A673 (cell line): Measurements from ENCODE around the gene ANKRD44. TPM values are rescaled to one million over a fixed set of nuclear protein-coding genes. Genes with fewer than 3 reads are reported as not detected.

Experiments
- BruUV-seq: library from RNA; stranded (reverse); fragments of 400-500 nt; replicated peaks from 2 replicates; lab custom pipeline; 2021; lab: Mats Ljungman, UMichigan
- CTCF ChIA-PET: fragments of 300-600 bp; sonication (Branson Sonifier 250); formaldehyde crosslinking; loops from one replicate; lab custom pipeline; 2022; ENCODE audit warnings: antibody characterized with exemption; lab: Charles Lee
- POLR2A ChIA-PET: fragments of 300-600 bp; sonication (Branson Sonifier 250); formaldehyde crosslinking; loops from one replicate; lab custom pipeline; 2022; ENCODE audit warnings: antibody characterized with exemption; ENCODE audit not compliant: low non-redundant PET; lab: Charles Lee
- DNase-seq: peaks from one replicate; pipeline ENCODE4 v3.0.0-alpha.2; 2015; ENCODE audit warnings: low spot score
- H3K27ac ChIP-seq: fragments of 200-600 bp; sonication (generic); 2 replicates; pipeline ENCODE4 v1.5.1; 2016; ENCODE audit warnings: mixed run types, low read depth, mild to moderate bottlenecking, mixed read lengths, antibody characterized with exemption, low read length; ENCODE audit not compliant: poor library complexity, severe bottlenecking
- H3K27me3 ChIP-seq: fragments of 200-600 bp; sonication (generic); replicated peaks from 2 replicates; pipeline ENCODE4 v1.6.1; 2017; ENCODE audit warnings: mixed run types, low read depth, mild to moderate bottlenecking, mixed read lengths, antibody characterized with exemption, low read length; ENCODE audit not compliant: insufficient read depth, poor library complexity
- H3K36me3 ChIP-seq: fragments of 200-600 bp; sonication (generic); 2 replicates; pipeline ENCODE4 v1.6.1; 2016; ENCODE audit warnings: mixed run types, mild to moderate bottlenecking, mixed read lengths, antibody characterized with exemption, low read length; ENCODE audit not compliant: insufficient read depth, poor library complexity, severe bottlenecking
- H3K4me1 ChIP-seq: fragments of 200-600 bp; sonication (generic); 2 replicates; pipeline ENCODE4 v1.6.1; 2017; ENCODE audit warnings: mixed run types, mild to moderate bottlenecking, mixed read lengths, antibody characterized with exemption, low read length; ENCODE audit not compliant: insufficient read depth, poor library complexity, severe bottlenecking
- H3K4me3 ChIP-seq: fragments of 200-600 bp; sonication (generic); 2 replicates; pipeline ENCODE4 v1.5.1; 2016; ENCODE audit warnings: low read depth, mixed run types, mild to moderate bottlenecking, mixed read lengths, low read length; ENCODE audit not compliant: poor library complexity, severe bottlenecking
- H3K9me3 ChIP-seq: fragments of 200-600 bp; sonication (generic); 2 replicates; pipeline ENCODE4 v1.6.1; 2016; ENCODE audit warnings: mixed run types, low read depth, mild to moderate bottlenecking, mixed read lengths, antibody characterized with exemption, low read length; ENCODE audit not compliant: poor library complexity, severe bottlenecking
- CTCF ChIP-seq: fragments of 300-800, 200-600 bp; sonication (generic); conservative IDR thresholded peaks from 2 replicates; pipeline ENCODE4 v1.5.1; 2017; ENCODE audit warnings: low read depth, mild to moderate bottlenecking, antibody characterized with exemption, low read length, moderate library complexity, mixed read lengths
- EZH2 ChIP-seq: fragments of 200-600 bp; sonication (generic); IDR thresholded peaks from 2 replicates; pipeline ENCODE4 v1.6.1; 2017; ENCODE audit warnings: borderline replicate concordance, low read depth, mild to moderate bottlenecking, mixed read lengths, antibody characterized with exemption, low read length; ENCODE audit not compliant: poor library complexity, severe bottlenecking
- intact Hi-C: fragments of 100-400 bp; cut with micrococcal nuclease; formaldehyde crosslinking; loops from one replicate; pipeline ENCODE4 v1.10.0; 2022; ENCODE audit not compliant: unreplicated experiment
- total RNA-seq: library from RNA; stranded (reverse); gene quantifications from 2 replicates; pipeline ENCODE4 v1.2.3, GENCODE V29; 2021

The ANKRD44 gene
- total RNA-seq, 1 experiment from 2014 or later: 17.0 TPM

- Histone ChIP-seq H3K9me3 (no peaks in the 10 kb centered on the region), H3K4me3 (no peak overlapping the region), H3K4me1 (no peaks in the 10 kb centered on the region), H3K36me3 (no peaks in the 10 kb centered on the region), H3K27me3 (no peaks in the 10 kb centered on the region), H3K27ac (no peak overlapping the region)
- DNase-seq: no peak
- no peak for TF ChIP-seq CTCF
- no peak for TF ChIP-seq EZH2
- intact Hi-C loops: no loop called here
- POLR2A ChIA-PET: no interaction called here
- CTCF ChIA-PET: no interaction called here
- no TSS peak for BruUV-seq
These were observed 187.8 kb downstream of the ANKRD44 start for GRCh38 chr2:197122821-197123220.

- POLR2A ChIA-PET: no interaction called here
- H3K27ac ChIP-seq: no peak overlapping the region
- TF ChIP-seq EZH2 (no peak), CTCF (no peak)
- no TSS peak for BruUV-seq
- H3K4me1 ChIP-seq: no peaks in the 10 kb centered on the region
- H3K9me3 ChIP-seq: no peaks in the 10 kb centered on the region
- CTCF ChIA-PET: no interaction called here
- DNase-seq: no peak
- no peaks in the 10 kb centered on the region for H3K27me3 ChIP-seq
- no peaks in the 10 kb centered on the region for H3K36me3 ChIP-seq
- H3K4me3 ChIP-seq: no peak overlapping the region
- intact Hi-C loops: no loop called here
These were observed 188.7 kb downstream of the ANKRD44 start for GRCh38 chr2:197121756-197122385.

- no peak overlapping the region for H3K27ac ChIP-seq
- H3K36me3 ChIP-seq: no peaks in the 10 kb centered on the region
- CTCF ChIA-PET: no interaction called here
- no peak overlapping the region for H3K4me3 ChIP-seq
- intact Hi-C loops: no loop called here
- no peaks in the 10 kb centered on the region for H3K27me3 ChIP-seq
- H3K9me3 ChIP-seq: no peaks in the 10 kb centered on the region
- POLR2A ChIA-PET: no interaction called here
- TF ChIP-seq EZH2: no peak
- no peak for TF ChIP-seq CTCF
- BruUV-seq: no TSS peak
- DNase-seq: no peak
- H3K4me1 ChIP-seq: no peaks in the 10 kb centered on the region
These were observed 189.3 kb downstream of the ANKRD44 start for GRCh38 chr2:197121255-197121654.
